ENCODE results near the gene DYNLL2. TPM values are rescaled to one million over a fixed set of nuclear protein-coding genes. Genes with fewer than 3 reads are reported as not detected.
A peak's percentile ranks its signal among the peaks of the same experiment; 100 is the strongest.

Gene DYNLL2
- total RNA-seq, 1 donor from 2014 or later, result 29.4 TPM

- H3K36me3 Mint-ChIP-seq (ENCODE audit: low read depth, unreplicated experiment), result no peaks in the 10 kb centered on the region
- H2AFZ ChIP-seq (ENCODE audit: low read depth, low read length), result no peak overlapping the region
- H3K4me3 ChIP-seq (ENCODE audit: insufficient read depth, low read depth, low read length), result no peak overlapping the region
- H3K27ac Mint-ChIP-seq (ENCODE audit: unreplicated experiment), result no peak overlapping the region
- peaks cover 10% of the 10 kb centered on the region for H4K20me1 ChIP-seq (ENCODE audit: insufficient read depth, low read length)
- no peak overlapping the region for H3K27ac ChIP-seq (ENCODE audit: low read depth, low read length)
- TF ChIP-seq EZH2 (IDR thresholded peaks at IDR 0.05; ENCODE audit: insufficient read depth, low read length) (no peak), CTCF (IDR thresholded peaks at IDR 0.05; ENCODE audit: insufficient read depth, low read depth, low read length) (no peak)
- peaks cover 11% of the 10 kb centered on the region for H3K79me2 ChIP-seq (ENCODE audit: insufficient read depth, low read length)
- H3K9ac ChIP-seq (ENCODE audit: low read length), result no peak overlapping the region
- no peaks in the 10 kb centered on the region for H3K36me3 ChIP-seq (ENCODE audit: insufficient read depth, low read length)
- H3K9me3 Mint-ChIP-seq (ENCODE audit: unreplicated experiment), result peaks cover 6% of the 10 kb centered on the region
- peaks cover 8% of the 10 kb centered on the region for H3K27me3 ChIP-seq (ENCODE audit: insufficient read depth, low read length)
- peaks cover 9% of the 10 kb centered on the region for H3K4me1 Mint-ChIP-seq (ENCODE audit: low read depth, unreplicated experiment)
- H3K9me3 ChIP-seq (ENCODE audit: insufficient read depth, low read depth, low read length), result no peaks in the 10 kb centered on the region
- H3K27me3 Mint-ChIP-seq (ENCODE audit: low read depth, unreplicated experiment), result peaks cover 21% of the 10 kb centered on the region
- FAIRE-seq (no peak), DNase-seq (ENCODE audit: low read depth) (no peak)
- H3K4me2 ChIP-seq (ENCODE audit: low read length), result no peak overlapping the region
- H3K4me1 ChIP-seq (ENCODE audit: insufficient read depth, low read length), result peaks cover 4% of the 10 kb centered on the region
- H3K4me3 Mint-ChIP-seq (ENCODE audit: unreplicated experiment), result no peak overlapping the region
Measured at GRCh38 chr17:58079300-58080033, 3.8 kb upstream of the DYNLL2 start.

- no peak overlapping the region for H3K4me3 ChIP-seq (ENCODE audit: insufficient read depth, low read depth, low read length)
- peak overlapping the region; percentile 71 for H3K4me3 Mint-ChIP-seq (ENCODE audit: unreplicated experiment)
- H3K79me2 ChIP-seq (ENCODE audit: insufficient read depth, low read length), result peaks cover 35% of the 10 kb centered on the region
- H3K9me3 Mint-ChIP-seq (ENCODE audit: unreplicated experiment), result peaks cover 4% of the 10 kb centered on the region
- no peak overlapping the region for H3K4me2 ChIP-seq (ENCODE audit: low read length)
- peaks cover 21% of the 10 kb centered on the region for H3K27me3 Mint-ChIP-seq (ENCODE audit: low read depth, unreplicated experiment)
- FAIRE-seq, result no peak
- peaks cover 33% of the 10 kb centered on the region for H4K20me1 ChIP-seq (ENCODE audit: insufficient read depth, low read length)
- DNase-seq (ENCODE audit: low read depth), result no peak
- no peak overlapping the region for H3K9ac ChIP-seq (ENCODE audit: low read length)
- no peak overlapping the region for H3K27ac ChIP-seq (ENCODE audit: low read depth, low read length)
- peaks cover 23% of the 10 kb centered on the region for H3K4me1 Mint-ChIP-seq (ENCODE audit: low read depth, unreplicated experiment)
- peaks cover 3% of the 10 kb centered on the region for H3K36me3 ChIP-seq (ENCODE audit: insufficient read depth, low read length)
- peak overlapping the region; percentile 16 for H3K27ac Mint-ChIP-seq (ENCODE audit: unreplicated experiment)
- H3K4me1 ChIP-seq (ENCODE audit: insufficient read depth, low read length), result peaks cover 13% of the 10 kb centered on the region
- H3K27me3 ChIP-seq (ENCODE audit: insufficient read depth, low read length), result peaks cover 5% of the 10 kb centered on the region
- no peak overlapping the region for H2AFZ ChIP-seq (ENCODE audit: low read depth, low read length)
- TF ChIP-seq CTCF (IDR thresholded peaks at IDR 0.05; ENCODE audit: insufficient read depth, low read depth, low read length) (no peak), EZH2 (IDR thresholded peaks at IDR 0.05; ENCODE audit: insufficient read depth, low read length) (no peak)
- no peaks in the 10 kb centered on the region for H3K36me3 Mint-ChIP-seq (ENCODE audit: low read depth, unreplicated experiment)
- H3K9me3 ChIP-seq (ENCODE audit: insufficient read depth, low read depth, low read length), result no peaks in the 10 kb centered on the region
Measured at GRCh38 chr17:58081646-58082340, 1.4 kb upstream of the DYNLL2 start.

Measured in astrocyte (in vitro differentiated cells and primary cell).